Activated CD8-positive, alpha-beta T cell treated with anti-CD3 and anti-CD28 coated beads for 36 hours (primary cell): ENCODE results near the gene CNOT6L. TPM values are rescaled to one million over a fixed set of nuclear protein-coding genes. Genes with fewer than 3 reads are reported as not detected.

Experiments
- ATAC-seq: fragments of 200-7000 bp; cut with Tn5 transposase; one replicate; pipeline ENCODE4 v1.10.0; 2021; ENCODE audit warnings: mild to moderate bottlenecking, moderate library complexity
- CTCF ChIA-PET: fragments of 350-600 bp; sonication (Branson Sonifier 250); formaldehyde crosslinking; loops from one replicate; lab custom pipeline; 2021; ENCODE audit warnings: antibody characterized with exemption; lab: Charles Lee
- POLR2A ChIA-PET: fragments of 350-600 bp; sonication (Branson Sonifier 250); formaldehyde crosslinking; loops from one replicate; lab custom pipeline; 2021; ENCODE audit warnings: antibody characterized with exemption; lab: Charles Lee
- DNase-seq: peaks from one replicate; pipeline ENCODE4 v3.0.0-alpha.2; 2020
- H3K27ac Mint-ChIP-seq: one replicate; pipeline ENCODE4 v1.8.0; 2021; ENCODE audit warnings: mild to moderate bottlenecking, mixed read lengths
- H3K27me3 Mint-ChIP-seq: one replicate; pipeline ENCODE4 v1.8.0; 2021; ENCODE audit warnings: mixed read lengths
- H3K36me3 Mint-ChIP-seq: one replicate; pipeline ENCODE4 v1.8.0; 2021; ENCODE audit warnings: low read depth, mixed read lengths
- H3K4me1 Mint-ChIP-seq: one replicate; pipeline ENCODE4 v1.8.0; 2021; ENCODE audit warnings: low read depth, mixed read lengths
- H3K4me3 Mint-ChIP-seq: one replicate; pipeline ENCODE4 v1.8.0; 2021; ENCODE audit warnings: mild to moderate bottlenecking, moderate library complexity, mixed read lengths
- H3K9me3 Mint-ChIP-seq: one replicate; pipeline ENCODE4 v1.8.0; 2021; ENCODE audit warnings: mixed read lengths
- CTCF ChIP-seq: fragments of 200-600 bp; IDR thresholded peaks from one replicate; pipeline ENCODE4 v1.8.0; 2022; ENCODE audit warnings: antibody characterized with exemption, mild to moderate bottlenecking
- intact Hi-C: fragments of 100-400 bp; cut with micrococcal nuclease; formaldehyde crosslinking; loops from one replicate; pipeline ENCODE4 v1.10.0; 2022
- total RNA-seq, 2 experiments: library from RNA; stranded (reverse); gene quantifications; one replicate each; pipeline ENCODE4 v1.2.3, GENCODE V29; 2021

CNOT6L gene
- total RNA-seq, 2 experiments from 2014 or later = 109 to 118 TPM

- CTCF ChIA-PET = interaction anchor here (0.6 kb wide), 1 partner anchor 39 kb away, joined by 3 read pairs; no protein-coding TSS in a partner anchor
- no peaks in the 10 kb centered on the region for H3K9me3 Mint-ChIP-seq
Observed at GRCh38 chr4:77849278-77849965, 30.3 kb upstream of the CNOT6L start.

GRCh38 chr4:77848508-77848907 is 29.3 kb upstream of the CNOT6L start:
- no peaks in the 10 kb centered on the region for H3K27me3 Mint-ChIP-seq
- ChIA-PET POLR2A (interaction anchor here (1.5 kb wide), 1 partner anchor 28 kb away, joined by 4 read pairs; no protein-coding TSS in a partner anchor), CTCF (no interaction called here)
- ATAC-seq = no peak
- H3K36me3 Mint-ChIP-seq = no peaks in the 10 kb centered on the region
- TF ChIP-seq CTCF = no peak
- DNase-seq = no peak
- no peaks in the 10 kb centered on the region for H3K9me3 Mint-ChIP-seq
- no peak overlapping the region for H3K27ac Mint-ChIP-seq
- H3K4me3 Mint-ChIP-seq = no peak overlapping the region
- H3K4me1 Mint-ChIP-seq = peaks cover 36% of the 10 kb centered on the region
- intact Hi-C loops = no loop called here

More at GRCh38 chr4:77849278-77849965, 30.3 kb upstream of the CNOT6L start:
- no peak for TF ChIP-seq CTCF
- ATAC-seq (no peak), DNase-seq (no peak)
- Mint-ChIP-seq H3K27ac (no peak overlapping the region), H3K36me3 (no peaks in the 10 kb centered on the region), H3K4me1 (peaks cover 36% of the 10 kb centered on the region), H3K27me3 (no peaks in the 10 kb centered on the region), H3K4me3 (no peak overlapping the region)
- POLR2A ChIA-PET = interaction anchor here (0.6 to 1.5 kb wide), 5 partner anchors 9 to 152 kb away, joined by 3 to 5 read pairs (median 4); partner anchors contain the start of gene MRPL1
- intact Hi-C loops = no loop called here

GRCh38 chr4:77845929-77846328 is 26.8 kb upstream of the CNOT6L start:
- no peak for TF ChIP-seq CTCF
- Mint-ChIP-seq H3K27me3 (no peaks in the 10 kb centered on the region), H3K36me3 (no peaks in the 10 kb centered on the region), H3K4me1 (peaks cover 25% of the 10 kb centered on the region), H3K9me3 (no peaks in the 10 kb centered on the region), H3K4me3 (no peak overlapping the region), H3K27ac (no peak overlapping the region)
- intact Hi-C loops = no loop called here
- ChIA-PET POLR2A (interaction anchor here (0.6 to 1.6 kb wide), 4 partner anchors 9 to 26 kb away, joined by 3 to 5 read pairs (median 4); no protein-coding TSS in a partner anchor), CTCF (interaction anchor here (0.6 to 1.4 kb wide), 4 partner anchors 13 to 20 kb away, joined by 3 to 4 read pairs (median 3); partner anchors contain the start of gene MRPL1)
- DNase-seq = no peak
- ATAC-seq = no peak

GRCh38 chr4:77845400-77845799 is 26.2 kb upstream of the CNOT6L start:
- intact Hi-C loops = no loop called here
- no peak overlapping the region for H3K4me3 Mint-ChIP-seq
- H3K27ac Mint-ChIP-seq = peak overlapping the region; percentile 18
- ATAC-seq (peak; percentile 32), DNase-seq (no peak)
- H3K27me3 Mint-ChIP-seq = no peaks in the 10 kb centered on the region
- ChIA-PET POLR2A (interaction anchor here (0.6 to 1.6 kb wide), 3 partner anchors 10 to 26 kb away, joined by 3 to 5 read pairs (median 4); no protein-coding TSS in a partner anchor), CTCF (interaction anchor here (0.6 to 1.4 kb wide), 3 partner anchors 12 to 17 kb away, joined by 3 to 4 read pairs (median 3); partner anchors contain the start of gene MRPL1)
- H3K9me3 Mint-ChIP-seq = no peaks in the 10 kb centered on the region
- TF ChIP-seq CTCF = no peak
- no peaks in the 10 kb centered on the region for H3K36me3 Mint-ChIP-seq
- peaks cover 25% of the 10 kb centered on the region for H3K4me1 Mint-ChIP-seq

GRCh38 chr4:77844363-77844762 is 25.2 kb upstream of the CNOT6L start:
- POLR2A ChIA-PET = interaction anchor here (1.2 to 1.8 kb wide), 3 partner anchors 17 to 25 kb away, joined by 5 to 7 read pairs (median 5); no protein-coding TSS in a partner anchor
- CTCF ChIA-PET = interaction anchor here (1.3 to 1.7 kb wide), 3 partner anchors 13 to 18 kb away, joined by 3 to 4 read pairs (median 3); partner anchors contain the start of gene MRPL1

More at GRCh38 chr4:77844363-77844762, 25.2 kb upstream of the CNOT6L start:
- ATAC-seq (no peak), DNase-seq (no peak)
- no peak overlapping the region for H3K4me3 Mint-ChIP-seq
- TF ChIP-seq CTCF = no peak
- no peaks in the 10 kb centered on the region for H3K36me3 Mint-ChIP-seq
- H3K9me3 Mint-ChIP-seq = no peaks in the 10 kb centered on the region
- peak overlapping the region; percentile 53 for H3K27ac Mint-ChIP-seq
- intact Hi-C loops = no loop called here
- H3K4me1 Mint-ChIP-seq = peaks cover 25% of the 10 kb centered on the region
- H3K27me3 Mint-ChIP-seq = no peaks in the 10 kb centered on the region
